Left ventricle myocardium superior (tissue), 1 donor: ENCODE results near the gene CDH13. TPM values are rescaled to one million over a fixed set of nuclear protein-coding genes. Genes with fewer than 3 reads are reported as not detected.

Experiments
- ATAC-seq: fragments of 200-7000 bp; cut with Tn5 transposase; one replicate; pipeline ENCODE4 v1.9.1; 2020; ENCODE audit warnings: mild to moderate bottlenecking, moderate library complexity
- DNase-seq: peaks from one replicate; pipeline ENCODE4 v3.0.0-alpha.2; 2020
- intact Hi-C: fragments of 100-400 bp; cut with micrococcal nuclease; formaldehyde crosslinking; loops from one replicate; pipeline ENCODE4 v1.11.0; 2022
- total RNA-seq: library from RNA; stranded (reverse); fragmentation: NEBNext Ultra II Directional; extraction: Animal tissue kit (Norgen Biotek cat#: 25700); gene quantifications from one replicate; pipeline ENCODE4 v1.2.1, GENCODE V29; 2021
- donor health status: DM: no; HTN: yes; CAD: no; lungs with severe emphysema.

Gene CDH13
- total RNA-seq, 1 donor from 2014 or later, result 167 TPM

DNA sequence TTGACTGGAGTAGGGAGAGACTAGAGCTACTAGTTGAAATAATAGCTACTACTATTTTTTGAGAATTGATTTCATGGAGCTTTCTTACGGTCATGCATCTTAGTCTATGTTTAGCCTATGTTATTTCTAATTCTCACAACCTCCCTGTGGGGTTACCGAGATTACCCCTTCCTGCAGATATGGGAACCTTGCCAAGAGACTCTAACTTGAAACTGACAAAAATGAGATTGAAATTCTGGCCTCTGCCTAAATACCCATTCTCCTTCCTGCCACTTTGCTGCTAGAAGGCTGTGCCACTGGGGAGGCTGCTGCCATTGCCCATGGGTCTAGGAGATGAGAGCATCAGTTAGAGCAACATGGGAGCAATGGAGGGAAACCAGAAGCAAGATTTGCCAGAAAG lies 410.3 kb downstream of the CDH13 start:
- ATAC-seq, result no peak
- no peak for DNase-seq
- intact Hi-C loops, result no loop called here

DNA sequence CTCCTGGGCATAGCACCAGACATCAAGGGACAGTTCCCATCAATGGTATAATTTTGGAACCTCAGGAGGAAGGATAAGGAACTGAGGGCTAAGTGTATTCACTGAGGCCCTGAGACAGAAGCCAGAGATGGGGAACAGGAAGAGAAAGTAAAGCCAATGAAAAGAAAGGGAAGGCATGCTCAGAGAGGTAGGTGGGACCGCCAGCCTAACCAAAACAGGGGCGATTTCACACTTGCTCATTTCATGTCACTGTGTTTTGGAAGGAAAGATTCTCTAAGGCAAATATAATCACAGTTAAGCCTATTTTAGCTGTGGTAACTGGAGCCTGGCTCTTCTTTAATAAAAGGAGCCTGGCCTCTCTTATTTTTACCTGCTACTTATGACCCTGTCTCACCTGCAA lies 411.1 kb downstream of the CDH13 start:
- intact Hi-C loops, result no loop called here
- no peak for ATAC-seq
- no peak for DNase-seq

- ATAC-seq (no peak), DNase-seq (no peak)
- intact Hi-C loops, result no loop called here
Observed at GRCh38 chr16:83040174-83040573, 413.4 kb downstream of the CDH13 start.

DNA sequence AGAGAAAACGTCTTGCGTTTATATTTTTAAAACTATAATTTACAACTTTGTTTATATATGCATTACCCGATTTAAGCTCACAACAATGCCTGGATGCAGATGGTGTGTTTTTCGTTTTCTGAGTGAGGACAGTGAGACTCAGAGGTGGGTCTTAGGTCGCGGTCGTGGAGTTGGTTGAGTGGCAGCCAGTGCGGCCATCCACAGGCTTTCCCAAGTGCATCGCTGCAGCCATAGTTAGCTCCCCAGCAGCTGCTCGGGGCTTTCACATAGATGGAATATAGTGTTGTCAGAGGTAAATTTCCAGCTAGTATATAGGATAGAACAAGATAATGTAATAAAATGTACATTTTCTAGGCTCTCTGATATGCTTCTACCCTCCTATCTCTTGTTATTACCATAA lies 417.8 kb downstream of the CDH13 start:
- intact Hi-C loops, result no loop called here
- DNase-seq (no peak), ATAC-seq (no peak)

- intact Hi-C loops, result no loop called here
- DNase-seq, result no peak
- ATAC-seq, result no peak
Observed at GRCh38 chr16:83045790-83046189, 419.0 kb downstream of the CDH13 start.

GRCh38 chr16:83046664-83047063 lies 419.9 kb downstream of the CDH13 start:
- no peak for ATAC-seq
- intact Hi-C loops, result no loop called here
- no peak for DNase-seq

DNA sequence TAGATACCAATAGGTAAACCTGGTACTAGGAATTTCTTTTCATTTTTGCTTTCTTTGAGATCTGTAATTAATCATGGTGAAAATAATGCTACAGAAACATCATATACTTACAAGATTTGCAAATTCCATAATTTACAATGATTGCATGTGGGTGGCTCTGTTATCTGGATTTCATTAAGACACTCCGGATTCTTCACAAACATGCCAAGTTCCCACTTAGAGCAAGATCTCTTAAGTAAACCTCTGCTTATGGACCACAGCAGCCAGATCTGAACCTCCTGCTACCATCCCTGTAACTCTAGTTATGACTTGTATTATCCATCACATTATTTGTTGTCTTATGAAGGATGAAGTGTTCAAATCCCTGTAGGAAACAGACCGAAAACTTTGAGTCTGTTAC lies 424.7 kb downstream of the CDH13 start:
- DNase-seq (no peak), ATAC-seq (no peak)
- intact Hi-C loops, result no loop called here

DNA sequence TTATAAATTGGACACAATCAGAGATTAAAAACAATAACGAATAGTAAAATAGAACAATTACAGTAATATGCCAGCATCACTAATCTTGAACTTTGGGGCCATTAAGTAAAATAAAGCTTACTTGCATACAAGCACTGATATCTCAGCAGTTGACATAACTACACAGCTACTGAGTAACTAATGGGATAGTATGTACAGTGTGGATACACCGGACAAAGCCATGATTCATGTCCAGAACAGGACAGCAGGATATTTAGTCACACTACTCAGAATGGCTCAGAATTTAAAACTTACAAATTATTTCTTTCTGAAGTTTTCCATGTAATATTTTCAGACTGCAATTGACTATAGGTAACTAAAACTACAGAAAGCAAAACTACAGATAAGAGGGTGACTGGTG lies 427.5 kb downstream of the CDH13 start:
- ATAC-seq, result no peak
- DNase-seq, result no peak
- intact Hi-C loops, result no loop called here

GRCh38 chr16:83058376-83058775 lies 431.6 kb downstream of the CDH13 start:
- intact Hi-C loops, result no loop called here
- no peak for ATAC-seq
- no peak for DNase-seq

DNA sequence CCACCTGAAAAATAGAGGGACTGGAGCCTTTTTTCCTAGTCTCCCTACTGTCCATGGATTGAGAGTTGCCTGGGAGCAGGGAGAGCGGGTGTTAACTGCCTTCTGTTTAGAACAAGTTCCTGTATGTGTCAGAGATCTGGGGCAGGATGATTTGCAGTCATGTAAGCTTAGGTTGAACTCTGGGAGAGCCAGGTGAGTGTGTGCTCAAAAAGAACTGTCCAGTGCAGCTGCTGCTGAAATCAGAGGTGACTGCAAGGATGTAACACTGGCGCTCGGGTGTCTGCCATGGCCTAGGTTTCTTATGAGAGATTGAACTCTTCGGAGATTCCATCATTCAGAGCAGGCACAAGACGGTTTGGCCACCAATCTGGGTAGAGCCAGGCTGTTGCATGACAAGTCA lies 432.5 kb downstream of the CDH13 start:
- ATAC-seq, result no peak
- DNase-seq, result no peak
- intact Hi-C loops, result no loop called here

DNA sequence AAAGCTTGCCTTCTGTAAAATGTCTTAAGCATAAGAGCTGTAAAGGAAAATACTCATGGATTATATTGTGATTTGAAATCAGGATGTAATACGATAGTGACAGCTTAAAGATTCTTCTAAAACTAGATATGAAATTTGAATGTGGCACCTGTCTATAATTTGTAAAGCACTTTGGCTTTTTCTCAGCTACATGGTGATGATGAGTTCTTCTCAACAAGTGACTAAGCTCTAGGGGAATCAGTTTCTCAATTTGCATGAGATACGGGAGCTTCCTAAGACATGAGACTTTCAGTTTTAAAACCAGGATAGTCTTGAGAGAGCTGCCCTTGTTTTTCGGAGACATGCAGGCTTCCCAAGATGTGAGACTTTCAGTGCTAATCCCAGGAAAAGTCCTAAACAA lies 439.2 kb downstream of the CDH13 start:
- DNase-seq, result no peak
- intact Hi-C loops, result no loop called here
- no peak for ATAC-seq

GRCh38 chr16:83066881-83067280 lies 440.1 kb downstream of the CDH13 start:
- intact Hi-C loops, result no loop called here
- DNase-seq (no peak), ATAC-seq (no peak)

DNA sequence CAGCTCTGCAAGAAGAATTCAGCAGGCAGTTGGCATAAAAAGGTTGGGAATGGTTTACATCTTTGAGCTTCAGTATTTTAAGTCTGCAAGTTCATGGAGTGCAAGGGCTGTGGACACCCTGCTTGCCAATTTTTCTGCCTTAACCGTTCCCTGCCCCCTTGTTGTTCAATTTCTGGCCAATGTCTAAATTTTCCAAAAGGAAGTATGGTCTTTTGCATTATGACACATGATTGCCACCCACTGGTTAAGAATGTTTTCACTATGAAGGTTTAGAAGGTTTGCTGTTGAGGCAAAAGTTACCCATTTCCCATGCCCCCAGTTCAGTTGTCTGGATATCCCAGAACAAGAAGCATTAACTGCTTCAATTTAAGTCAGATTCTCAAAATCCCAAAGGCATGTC lies 441.9 kb downstream of the CDH13 start:
- ATAC-seq, result no peak
- intact Hi-C loops, result no loop called here

GRCh38 chr16:83070416-83071209 lies 443.8 kb downstream of the CDH13 start:
- intact Hi-C loops, result no loop called here
- DNase-seq (no peak), ATAC-seq (no peak)

More for the DNA sequence above, 441.9 kb downstream of the CDH13 start:
- DNase-seq, result no peak

DNA sequence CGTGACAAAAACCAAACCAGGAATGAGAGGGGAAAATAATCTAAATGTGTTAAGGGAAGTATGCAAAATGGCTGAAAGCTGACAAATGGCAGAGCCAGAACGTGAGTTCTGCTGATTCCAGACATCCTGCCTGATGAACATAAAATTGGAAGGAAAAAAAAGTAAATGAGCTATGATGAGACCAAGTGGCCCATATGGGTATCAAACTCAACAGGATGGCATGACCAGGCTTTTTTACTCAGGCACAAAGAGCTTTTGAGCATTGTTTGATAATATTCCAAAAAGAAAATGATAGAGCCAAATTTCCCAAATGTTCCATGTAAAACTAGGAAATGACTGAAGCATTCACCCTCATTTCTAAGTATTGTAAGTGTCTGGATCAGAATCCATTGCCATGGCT lies 449.2 kb downstream of the CDH13 start:
- intact Hi-C loops, result no loop called here
- DNase-seq (no peak), ATAC-seq (no peak)

- ATAC-seq (no peak), DNase-seq (no peak)
- intact Hi-C loops, result no loop called here
Observed at GRCh38 chr16:83083361-83083760, 456.6 kb downstream of the CDH13 start.

DNA sequence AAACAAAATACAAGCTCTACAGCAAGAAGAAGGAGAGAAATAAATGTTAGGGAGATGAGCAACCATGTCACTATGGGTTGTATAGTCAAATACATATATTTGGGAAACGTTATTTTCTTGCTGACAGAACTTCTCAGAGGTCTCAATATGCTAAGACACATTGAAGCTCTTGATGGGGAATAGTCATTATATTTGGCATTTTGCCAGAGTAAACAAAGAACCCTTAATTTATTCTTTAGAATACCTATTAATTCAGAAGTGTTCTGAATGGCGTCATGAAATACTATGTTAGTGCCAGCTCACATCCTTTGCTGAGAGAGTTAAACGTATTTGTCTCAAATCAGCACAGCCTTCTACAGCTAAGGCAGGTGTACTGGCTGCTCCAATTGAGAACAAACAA lies 458.9 kb downstream of the CDH13 start:
- ATAC-seq (no peak), DNase-seq (no peak)
- intact Hi-C loops, result no loop called here

GRCh38 chr16:83095941-83096692 lies 469.3 kb downstream of the CDH13 start:
- intact Hi-C loops, result no loop called here
- ATAC-seq, result no peak

GRCh38 chr16:83098536-83098935 lies 471.8 kb downstream of the CDH13 start:
- DNase-seq (no peak), ATAC-seq (no peak)
- intact Hi-C loops, result no loop called here

More at GRCh38 chr16:83095941-83096692, 469.3 kb downstream of the CDH13 start:
- no peak for DNase-seq

- intact Hi-C loops, result no loop called here
- no peak for DNase-seq
- ATAC-seq, result no peak
Observed at GRCh38 chr16:83100679-83101078, 473.9 kb downstream of the CDH13 start.

DNA sequence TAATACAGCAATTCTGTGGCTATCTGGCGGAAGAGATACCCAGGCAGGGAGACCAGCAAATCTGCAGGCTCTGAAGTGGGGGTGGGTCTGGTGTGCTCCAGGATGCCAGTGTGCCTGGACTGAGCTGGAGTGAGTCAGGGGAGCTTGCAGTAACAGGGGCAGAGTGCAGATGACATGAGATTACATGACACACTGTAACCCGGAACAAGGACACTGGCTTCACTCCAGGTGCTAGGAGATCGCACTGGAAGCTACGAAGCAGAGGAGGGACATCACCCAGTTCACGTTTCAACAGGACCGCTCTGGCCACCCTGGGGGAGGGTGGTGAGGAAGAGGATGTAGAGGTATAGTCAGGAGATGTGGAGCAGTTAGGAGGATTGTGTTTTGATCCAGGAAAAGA lies 475.6 kb downstream of the CDH13 start:
- DNase-seq (no peak), ATAC-seq (no peak)
- intact Hi-C loops, result no loop called here
